Caco-2 (cell line): ENCODE data around the gene LRMDA. TPM values are rescaled to one million over a fixed set of nuclear protein-coding genes. Genes with fewer than 3 reads are reported as not detected.

Experiments used
- BruUV-seq: library from RNA; stranded (reverse); fragments of 400-500 nt; replicated peaks from 2 replicates; lab custom pipeline; 2021; lab: Mats Ljungman, UMichigan
- CTCF ChIA-PET: fragments of 300-600 bp; sonication (Branson Sonifier 250); formaldehyde crosslinking; loops from one replicate; lab custom pipeline; 2022; ENCODE audit warnings: antibody characterized with exemption; lab: Charles Lee
- POLR2A ChIA-PET: fragments of 300-600 bp; sonication (Branson Sonifier 250); formaldehyde crosslinking; loops from one replicate; lab custom pipeline; 2022; ENCODE audit warnings: antibody characterized with exemption; lab: Charles Lee
- DNase-seq, 2 experiments: peaks; one replicate each; pipeline versions ENCODE4 v3.0.0 to v3.0.0-alpha.2; 2020 to 2022
- H3K27me3 ChIP-seq: replicated peaks from 2 replicates; pipeline ENCODE4 v1.6.0; 2011; ENCODE audit warnings: low read length; ENCODE audit not compliant: control insufficient read depth, insufficient read depth
- H3K36me3 ChIP-seq: 2 replicates; pipeline ENCODE4 v1.5.1; 2011; ENCODE audit warnings: low read length; ENCODE audit not compliant: control insufficient read depth, insufficient read depth
- H3K4me1 ChIP-seq: fragments of 250-450 bp; sonication (Bioruptor Pico); 2 replicates; pipeline ENCODE4 v1.5.1; 2020; ENCODE audit warnings: mild to moderate bottlenecking
- H3K4me3 ChIP-seq: 2 replicates; pipeline ENCODE4 v1.5.1; 2011; ENCODE audit warnings: low read depth, mild to moderate bottlenecking, control low read depth, low read length
- H3K9me3 ChIP-seq: fragments of 250-450 bp; sonication (Bioruptor Pico); 2 replicates; pipeline ENCODE4 v1.5.1; 2020; ENCODE audit warnings: mild to moderate bottlenecking, moderate library complexity
- H3K27ac Mint-ChIP-seq: one replicate; pipeline ENCODE4 v1.8.0; 2022; ENCODE audit warnings: mixed read lengths; ENCODE audit not compliant: unreplicated experiment
- H3K27me3 Mint-ChIP-seq: one replicate; pipeline ENCODE4 v1.8.0; 2022; ENCODE audit warnings: mixed read lengths; ENCODE audit not compliant: insufficient read depth, unreplicated experiment
- H3K36me3 Mint-ChIP-seq: one replicate; pipeline ENCODE4 v1.8.0; 2022; ENCODE audit warnings: mild to moderate bottlenecking, mixed read lengths; ENCODE audit not compliant: insufficient read depth, unreplicated experiment
- H3K4me1 Mint-ChIP-seq: one replicate; pipeline ENCODE4 v1.8.0; 2022; ENCODE audit warnings: low read depth, mixed read lengths; ENCODE audit not compliant: unreplicated experiment
- H3K4me3 Mint-ChIP-seq: one replicate; pipeline ENCODE4 v1.8.0; 2022; ENCODE audit warnings: mild to moderate bottlenecking, moderate library complexity, mixed read lengths; ENCODE audit not compliant: unreplicated experiment
- H3K9me3 Mint-ChIP-seq: one replicate; pipeline ENCODE4 v1.8.0; 2022; ENCODE audit warnings: mixed read lengths; ENCODE audit not compliant: unreplicated experiment
- intact Hi-C: fragments of 100-400 bp; cut with micrococcal nuclease; formaldehyde crosslinking; loops from one replicate; pipeline ENCODE4 v1.10.0; 2022; ENCODE audit not compliant: unreplicated experiment
- total RNA-seq: library from RNA; stranded (reverse); gene quantifications from 2 replicates; pipeline ENCODE4 v1.2.3, GENCODE V29; 2022
- TF ChIP-seq, protein P1 (sequence below), 2 experiments: fragments of 200-600 bp in 1 of 2; IDR thresholded peaks; 1 replicate in 1 of 2; 2 replicates in 1 of 2; pipeline versions ENCODE4 v1.5.1 to v1.8.0; 2011 to 2022; ENCODE audit warnings: antibody characterized with exemption in 1 of 2, control low read depth in 1 of 2, inconsistent platforms in 1 of 2, low read depth in 1 of 2, low read length in 1 of 2, mild to moderate bottlenecking in 1 of 2, moderate library complexity in 1 of 2; ENCODE audit not compliant: insufficient read depth in 1 of 2, severe bottlenecking in 1 of 2, unreplicated experiment in 1 of 2

The LRMDA gene
- total RNA-seq, 1 experiment from 2014 or later: 18.5 TPM

DNA sequence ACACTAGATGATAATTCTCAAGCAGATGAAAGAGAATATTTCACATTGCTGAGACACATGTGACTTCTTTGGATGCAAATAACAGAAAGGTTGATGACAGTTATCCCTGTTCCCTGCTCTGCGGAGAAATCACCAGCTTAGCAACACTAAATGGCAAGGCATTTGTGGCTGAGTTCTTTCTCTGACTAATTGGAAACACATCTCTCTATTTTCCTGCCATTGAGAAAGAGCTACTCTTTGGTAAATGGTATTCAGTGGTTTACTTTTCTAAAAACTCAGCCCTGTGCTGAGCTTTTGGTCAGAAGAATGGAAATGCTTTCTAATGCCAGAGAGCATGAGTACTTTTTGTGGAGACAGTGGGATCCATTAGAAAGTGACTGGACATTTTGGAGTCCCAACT, 771.4 kb downstream of the LRMDA start:
- ChIA-PET POLR2A (no interaction called here), CTCF (interaction anchor here (1.4 kb wide), 1 partner anchor 11 kb away, joined by 4 read pairs; no protein-coding TSS in a partner anchor)
- TF ChIP-seq, protein P1, sequence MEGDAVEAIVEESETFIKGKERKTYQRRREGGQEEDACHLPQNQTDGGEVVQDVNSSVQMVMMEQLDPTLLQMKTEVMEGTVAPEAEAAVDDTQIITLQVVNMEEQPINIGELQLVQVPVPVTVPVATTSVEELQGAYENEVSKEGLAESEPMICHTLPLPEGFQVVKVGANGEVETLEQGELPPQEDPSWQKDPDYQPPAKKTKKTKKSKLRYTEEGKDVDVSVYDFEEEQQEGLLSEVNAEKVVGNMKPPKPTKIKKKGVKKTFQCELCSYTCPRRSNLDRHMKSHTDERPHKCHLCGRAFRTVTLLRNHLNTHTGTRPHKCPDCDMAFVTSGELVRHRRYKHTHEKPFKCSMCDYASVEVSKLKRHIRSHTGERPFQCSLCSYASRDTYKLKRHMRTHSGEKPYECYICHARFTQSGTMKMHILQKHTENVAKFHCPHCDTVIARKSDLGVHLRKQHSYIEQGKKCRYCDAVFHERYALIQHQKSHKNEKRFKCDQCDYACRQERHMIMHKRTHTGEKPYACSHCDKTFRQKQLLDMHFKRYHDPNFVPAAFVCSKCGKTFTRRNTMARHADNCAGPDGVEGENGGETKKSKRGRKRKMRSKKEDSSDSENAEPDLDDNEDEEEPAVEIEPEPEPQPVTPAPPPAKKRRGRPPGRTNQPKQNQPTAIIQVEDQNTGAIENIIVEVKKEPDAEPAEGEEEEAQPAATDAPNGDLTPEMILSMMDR (IDR thresholded peaks at IDR 0.05; ENCODE audit: insufficient read depth in 1 of 2, low read depth in 1 of 2, low read length in 1 of 2, severe bottlenecking in 1 of 2, unreplicated experiment in 1 of 2): no peak
- Histone ChIP-seq H3K9me3 (no peaks in the 10 kb centered on the region), H3K4me1 (peaks cover 16% of the 10 kb centered on the region; the same call in 1 of the 2 replicates), H3K4me3 (no peak overlapping the region), H3K27me3 (no peaks in the 10 kb centered on the region), H3K36me3 (no peaks in the 10 kb centered on the region; the same call in 1 of the 2 replicates)
- BruUV-seq: no TSS peak
- Mint-ChIP-seq H3K4me3 (no peak overlapping the region), H3K36me3 (no peaks in the 10 kb centered on the region), H3K27ac (no peak overlapping the region), H3K4me1 (peaks cover 19% of the 10 kb centered on the region), H3K27me3 (no peaks in the 10 kb centered on the region), H3K9me3 (no peaks in the 10 kb centered on the region)
- intact Hi-C loops: no loop called here
- DNase-seq: no peak

- intact Hi-C loops: no loop called here
- Histone ChIP-seq H3K4me3 (no peak overlapping the region), H3K27me3 (no peaks in the 10 kb centered on the region), H3K4me1 (peaks cover 16% of the 10 kb centered on the region; the same call in 1 of the 2 replicates), H3K9me3 (no peaks in the 10 kb centered on the region), H3K36me3 (no peaks in the 10 kb centered on the region; the same call in 1 of the 2 replicates)
- Mint-ChIP-seq H3K4me1 (peaks cover 19% of the 10 kb centered on the region), H3K4me3 (no peak overlapping the region), H3K9me3 (no peaks in the 10 kb centered on the region), H3K27me3 (no peaks in the 10 kb centered on the region), H3K36me3 (no peaks in the 10 kb centered on the region), H3K27ac (no peak overlapping the region)
- no TSS peak for BruUV-seq
- CTCF ChIA-PET: no interaction called here
- TF ChIP-seq, protein P1 (IDR thresholded peaks at IDR 0.05; ENCODE audit: insufficient read depth in 1 of 2, low read depth in 1 of 2, low read length in 1 of 2, severe bottlenecking in 1 of 2, unreplicated experiment in 1 of 2): no peak
- no peak for DNase-seq
- POLR2A ChIA-PET: no interaction called here
Observed at GRCh38 chr10:76205361-76205760, 773.9 kb downstream of the LRMDA start.

DNA sequence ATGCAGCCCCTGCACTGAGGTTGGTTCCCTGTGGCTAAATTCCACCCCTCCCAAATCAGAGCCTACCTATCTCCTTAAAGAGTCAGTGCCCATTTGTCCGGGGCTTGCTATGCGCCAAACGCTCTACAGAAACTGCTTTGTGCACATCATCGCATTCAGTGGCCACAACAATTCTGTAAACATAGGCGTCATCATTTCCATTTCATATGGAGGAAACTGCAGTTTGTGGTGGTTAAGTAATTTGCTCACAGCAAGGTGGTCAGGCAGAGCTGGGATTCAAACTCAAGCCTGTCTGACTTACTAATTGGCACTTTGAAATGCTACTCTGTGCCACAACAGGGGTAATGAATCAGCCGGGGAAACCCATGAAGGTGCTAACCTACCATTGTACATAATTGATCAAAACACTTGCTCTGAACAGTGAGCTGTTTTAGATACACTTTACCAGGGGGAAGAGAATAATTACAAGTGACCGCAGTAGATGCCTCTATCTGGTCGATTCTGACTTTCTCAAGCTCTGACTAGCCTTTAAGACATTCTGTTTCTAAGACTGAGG, 775.5 kb downstream of the LRMDA start:
- peaks cover 16% of the 10 kb centered on the region for H3K4me1 Mint-ChIP-seq
- H3K9me3 ChIP-seq: no peaks in the 10 kb centered on the region
- no peak for DNase-seq

More for the DNA sequence above, 775.5 kb downstream of the LRMDA start:
- Histone ChIP-seq H3K36me3 (no peaks in the 10 kb centered on the region), H3K27me3 (no peaks in the 10 kb centered on the region), H3K4me1 (peaks cover 14% of the 10 kb centered on the region; the same call in 1 of the 2 replicates), H3K4me3 (no peak overlapping the region)
- ChIA-PET CTCF (no interaction called here), POLR2A (no interaction called here)
- Mint-ChIP-seq H3K36me3 (no peaks in the 10 kb centered on the region), H3K9me3 (no peaks in the 10 kb centered on the region), H3K27me3 (no peaks in the 10 kb centered on the region), H3K27ac (no peak overlapping the region), H3K4me3 (no peak overlapping the region)
- TF ChIP-seq, protein P1 (IDR thresholded peaks at IDR 0.05; ENCODE audit: insufficient read depth in 1 of 2, low read depth in 1 of 2, low read length in 1 of 2, severe bottlenecking in 1 of 2, unreplicated experiment in 1 of 2): no peak
- intact Hi-C loops: no loop called here
- no TSS peak for BruUV-seq
